Measurements from ENCODE around the gene SUPT20HL2. TPM values are rescaled to one million over a fixed set of nuclear protein-coding genes. Genes with fewer than 3 reads are reported as not detected.

The SUPT20HL2 gene
- total and polyA plus RNA-seq, 2 donors (not counting 1 experiment from before 2014, with no cell fraction given): not detected

DNA sequence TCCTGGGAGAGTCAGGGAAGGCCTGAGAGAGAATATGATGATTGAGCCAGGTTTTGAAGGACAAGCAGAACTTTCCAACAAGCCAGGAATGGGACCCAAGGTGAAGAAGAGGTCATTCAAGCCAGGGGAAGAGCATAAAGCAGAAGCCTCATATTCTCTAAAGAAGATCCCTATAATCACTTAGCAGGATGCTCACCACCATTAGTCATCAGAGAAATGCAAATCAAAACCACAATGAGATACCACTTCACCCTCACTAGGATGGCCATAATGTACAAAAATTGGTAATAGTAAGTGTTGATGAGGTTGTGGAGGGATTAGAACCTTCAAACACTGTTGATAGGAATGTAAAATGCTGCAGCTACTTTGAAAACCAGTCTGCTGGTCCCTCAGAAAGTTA, 26.0 kb upstream of the SUPT20HL2 start:
- ChIA-PET CTCF (no interaction called here), POLR2A (no interaction called here)
- H3K27ac Mint-ChIP-seq: no peak overlapping the region
- H3K9ac ChIP-seq (ENCODE audit: low read length): no peak overlapping the region
- ATAC-seq (ENCODE audit: low read depth) (no peak), DNase-seq (no peak)
- no peaks in the 10 kb centered on the region for H3K9me3 Mint-ChIP-seq (ENCODE audit: insufficient read depth)
- no peaks in the 10 kb centered on the region for H4K20me1 ChIP-seq (ENCODE audit: control insufficient read depth, insufficient read depth, low read length, poor library complexity, severe bottlenecking)
- no peak overlapping the region for H3K4me3 ChIP-seq (ENCODE audit: control extremely low read depth in 1 of 5, extremely low read depth in 1 of 5, insufficient read depth in 1 of 5, low read depth in 2 of 5, low read length in 4 of 5)
- TF ChIP-seq EZH2 (IDR thresholded peaks at IDR 0.05; ENCODE audit: borderline replicate concordance, insufficient read depth, low read depth, low read length, poor library complexity, severe bottlenecking) (no peak), CTCF (IDR thresholded peaks at IDR 0.05) (no peak)
- no peak overlapping the region for H3K27ac ChIP-seq (ENCODE audit: low read length in 2 of 2)
- H3K4me3 Mint-ChIP-seq: no peak overlapping the region
- peaks cover 5% of the 10 kb centered on the region for H3K4me1 Mint-ChIP-seq
- no peak overlapping the region for H2AFZ ChIP-seq (ENCODE audit: insufficient read depth, low read depth, low read length, poor library complexity, severe bottlenecking)
- H3K27me3 Mint-ChIP-seq: peaks cover 7% of the 10 kb centered on the region
- no peaks in the 10 kb centered on the region for H3K79me2 ChIP-seq (ENCODE audit: control insufficient read depth, insufficient read depth, low read length)
- H3K4me2 ChIP-seq (replicated peaks; ENCODE audit: low read depth, low read length, poor library complexity, severe bottlenecking): no peak overlapping the region
- peaks cover 0 to 4% (median 0%) of the 10 kb centered on the region in 4 experiments for H3K27me3 ChIP-seq (replicated peaks in 1 of 4; ENCODE audit: control extremely low read depth in 1 of 4, control insufficient read depth in 3 of 4, insufficient read depth in 4 of 4, low read length in 3 of 4)
- no peaks in the 10 kb centered on the region for H3K4me1 ChIP-seq (ENCODE audit: control insufficient read depth in 2 of 2, insufficient read depth in 2 of 2, low read length in 2 of 2)
- no peaks in the 10 kb centered on the region for H3K9me3 ChIP-seq (ENCODE audit: control extremely low read depth in 1 of 3, control insufficient read depth in 2 of 3, insufficient read depth in 1 of 3, low read length in 2 of 3)
- intact Hi-C loops (cut with micrococcal nuclease): no loop called here
- no peaks in the 10 kb centered on the region for H3K36me3 ChIP-seq (replicated peaks in 1 of 2; ENCODE audit: control extremely low read depth in 1 of 2, control insufficient read depth in 1 of 2, extremely low read depth in 1 of 2, insufficient read depth in 2 of 2, low read length in 1 of 2)

GRCh38 chrX:24335871-24336270, 22.0 kb upstream of the SUPT20HL2 start:
- H3K27ac Mint-ChIP-seq: no peak overlapping the region
- no peak overlapping the region for H3K9ac ChIP-seq (ENCODE audit: low read length)
- H3K27ac ChIP-seq (ENCODE audit: low read length in 2 of 2): no peak overlapping the region
- no peak overlapping the region for H3K4me3 Mint-ChIP-seq
- ATAC-seq (ENCODE audit: low read depth): no peak
- no peak for DNase-seq
- H3K9me3 ChIP-seq (ENCODE audit: control extremely low read depth in 1 of 3, control insufficient read depth in 2 of 3, insufficient read depth in 1 of 3, low read length in 2 of 3): peaks cover 0 to 3% (median 0%) of the 10 kb centered on the region in 3 donors
- WGBS (ENCODE audit: insufficient coverage): no CpG with 5 or more reads among the region's 1 CpG
- CTCF ChIA-PET: no interaction called here
- peaks cover 9% of the 10 kb centered on the region for H3K27me3 Mint-ChIP-seq
- no peak for TF ChIP-seq CTCF (IDR thresholded peaks at IDR 0.05)
- no peak for TF ChIP-seq EZH2 (IDR thresholded peaks at IDR 0.05; ENCODE audit: borderline replicate concordance, insufficient read depth, low read depth, low read length, poor library complexity, severe bottlenecking)
- H3K36me3 ChIP-seq (replicated peaks in 1 of 2; ENCODE audit: control extremely low read depth in 1 of 2, control insufficient read depth in 1 of 2, extremely low read depth in 1 of 2, insufficient read depth in 2 of 2, low read length in 1 of 2): no peaks in the 10 kb centered on the region
- no peaks in the 10 kb centered on the region for H3K4me1 Mint-ChIP-seq
- no peaks in the 10 kb centered on the region for H3K9me3 Mint-ChIP-seq (ENCODE audit: insufficient read depth)
- no peak overlapping the region for H3K4me3 ChIP-seq (ENCODE audit: control extremely low read depth in 1 of 5, extremely low read depth in 1 of 5, insufficient read depth in 1 of 5, low read depth in 2 of 5, low read length in 4 of 5)
- no peaks in the 10 kb centered on the region for H3K79me2 ChIP-seq (ENCODE audit: control insufficient read depth, insufficient read depth, low read length)
- H3K4me1 ChIP-seq (ENCODE audit: control insufficient read depth in 2 of 2, insufficient read depth in 2 of 2, low read length in 2 of 2): no peaks in the 10 kb centered on the region
- no peak overlapping the region for H3K4me2 ChIP-seq (replicated peaks; ENCODE audit: low read depth, low read length, poor library complexity, severe bottlenecking)
- peaks cover 0 to 8% (median 0%) of the 10 kb centered on the region in 4 experiments for H3K27me3 ChIP-seq (replicated peaks in 1 of 4; ENCODE audit: control extremely low read depth in 1 of 4, control insufficient read depth in 3 of 4, insufficient read depth in 4 of 4, low read length in 3 of 4)
- intact Hi-C loops (cut with micrococcal nuclease): no loop called here
- H4K20me1 ChIP-seq (ENCODE audit: control insufficient read depth, insufficient read depth, low read length, poor library complexity, severe bottlenecking): no peaks in the 10 kb centered on the region
- POLR2A ChIA-PET: no interaction called here
- H2AFZ ChIP-seq (ENCODE audit: insufficient read depth, low read depth, low read length, poor library complexity, severe bottlenecking): no peak overlapping the region
